Measurements from ENCODE around the gene PSMB3.

GRCh38 chr17:38721802-38722201 is 30.7 kb upstream of the PSMB3 start:
- TF ChIP-seq REST (IDR thresholded peaks at IDR 0.05; ENCODE audit: insufficient read depth in 1 of 2, low read depth in 2 of 2, low read length in 2 of 2) (no peak), SIN3A (IDR thresholded peaks at IDR 0.05; ENCODE audit: borderline replicate concordance, insufficient read depth, low read length) (no peak), POLR2AphosphoS5 (IDR thresholded peaks at IDR 0.05; ENCODE audit: low read depth, low read length) (no peak)

All from PFSK-1 (cell line).